GM12892 (cell line): ENCODE data around the gene RAB20.

Experiments
- POLR2A ChIP-seq: IDR thresholded peaks from 2 replicates; pipeline ENCODE4 v1.6.1; 2011; ENCODE audit warnings: low read depth, low read length, control low read depth
- TAF1 ChIP-seq: IDR thresholded peaks from 2 replicates; pipeline ENCODE4 v1.6.1; 2011; ENCODE audit warnings: low read depth, mild to moderate bottlenecking, control low read depth, low read length, borderline replicate concordance

GRCh38 chr13:110528371-110528770 is 33.2 kb downstream of the RAB20 start:
- TF ChIP-seq TAF1 (no peak), POLR2A (no peak)
